Esophagus (tissue), 2 donors: ENCODE results near the gene GPR156. TPM values are rescaled to one million over a fixed set of nuclear protein-coding genes. Genes with fewer than 3 reads are reported as not detected.
"Not testable (repeated sequence)": the region's sequence is repeated elsewhere in the genome, so short reads cannot be mapped to it uniquely, and the experiment has no call there.

ENCODE experiments used
- H3K27ac ChIP-seq, 2 donors: one replicate each; pipeline ENCODE4 v1.5.1; 2013; ENCODE audit warnings: low read depth in 2 of 2, mild to moderate bottlenecking in 2 of 2, inconsistent platforms in 1 of 2, low read length in 1 of 2, moderate library complexity in 1 of 2
- H3K27me3 ChIP-seq, 2 donors: one replicate each; pipeline ENCODE4 v1.6.1; 2013; ENCODE audit warnings: low read length in 2 of 2, control low read depth in 1 of 2, mild to moderate bottlenecking in 1 of 2; ENCODE audit not compliant: insufficient read depth in 2 of 2, control insufficient read depth in 1 of 2
- H3K36me3 ChIP-seq, 2 donors: one replicate each; pipeline ENCODE4 v1.6.1; 2013; ENCODE audit warnings: low read length in 1 of 2; ENCODE audit not compliant: control insufficient read depth in 2 of 2, insufficient read depth in 2 of 2
- H3K4me1 ChIP-seq, 2 donors: one replicate each; pipeline ENCODE4 v1.6.1; 2013; ENCODE audit warnings: low read length in 1 of 2; ENCODE audit not compliant: control insufficient read depth in 2 of 2, insufficient read depth in 2 of 2
- H3K4me3 ChIP-seq, 2 donors: one replicate each; pipeline ENCODE4 v1.5.1; 2013; ENCODE audit warnings: low read length in 2 of 2, mild to moderate bottlenecking in 2 of 2, low read depth in 1 of 2, moderate library complexity in 1 of 2
- H3K9me3 ChIP-seq, 2 donors: one replicate each; pipeline ENCODE4 v1.6.1; 2013; ENCODE audit warnings: mild to moderate bottlenecking in 2 of 2, low read depth in 1 of 2, low read length in 1 of 2, moderate library complexity in 1 of 2; ENCODE audit not compliant: control insufficient read depth in 2 of 2, insufficient read depth in 1 of 2
- WGBS, 2 donors: extraction: QIAGEN DNeasy Blood & Tissue Kit; methylation state at CpG; one replicate each; pipeline ENCODE4 v1.1.7; 2013; 5-methylcytosine and 5-hydroxymethylcytosine counted together
- polyA plus RNA-seq, 2 donors: library from polyadenylated mRNA; stranded (reverse); fragments of 200-250 nt; gene quantifications; one replicate each; pipeline ENCODE4 v1.2.3, GENCODE V29; 2013
- donor health status: healthy with polysubstance abuse.
- donor health status: Bipolar disorder and iron deficiency.

Gene GPR156
- polyA plus RNA-seq, 2 donors, result 0.07 to 0.10 TPM

DNA sequence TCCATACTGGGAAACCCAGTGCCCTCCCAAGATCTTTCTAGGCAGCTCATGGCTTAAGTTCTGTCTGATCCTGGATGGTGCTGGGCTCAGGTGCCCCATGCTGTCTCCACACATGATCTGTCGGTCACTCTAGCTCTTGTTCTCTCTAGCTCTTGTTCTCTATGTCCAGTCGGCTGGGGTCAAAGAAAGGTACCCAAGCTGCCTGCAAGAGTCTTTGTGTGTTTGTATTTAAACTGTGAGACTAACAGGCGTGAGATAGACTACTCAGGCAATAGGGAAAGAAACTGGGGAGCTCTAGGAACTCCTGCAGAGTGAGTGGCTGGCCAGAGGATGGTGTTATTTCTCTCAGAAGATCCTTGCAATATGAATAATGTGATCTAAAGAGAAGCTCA, 40.2 kb downstream of the GPR156 start:
- no peaks in the 10 kb centered on the region for H3K27me3 ChIP-seq
- WGBS, 2 donors, result 68 to 72% methylated on average over 3 of the region's 3 CpGs

DNA sequence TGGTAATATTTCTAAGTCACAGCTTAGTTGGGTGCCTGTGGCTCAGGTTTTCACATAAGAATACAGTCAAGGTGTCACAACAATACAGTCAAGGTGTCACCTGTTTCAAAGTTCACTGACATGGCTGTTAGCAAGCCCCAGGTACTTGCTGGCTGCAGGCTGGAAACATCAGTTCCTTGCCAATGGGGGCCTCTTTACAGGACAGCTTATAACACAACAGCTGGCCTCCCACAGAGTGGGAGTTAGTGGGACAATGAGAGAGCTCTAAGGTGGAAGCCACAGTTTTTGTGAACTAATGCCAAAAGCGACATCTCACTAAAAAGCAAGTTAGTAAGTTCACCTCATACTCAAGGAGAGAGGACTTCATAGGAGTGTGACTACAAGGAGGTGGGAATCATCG, 45.4 kb downstream of the GPR156 start:
- WGBS, 2 donors, result 84 to 93% methylated on average over 2 of the region's 2 CpGs
- H3K9me3 ChIP-seq, result no peaks in the 10 kb centered on the region
- H3K4me3 ChIP-seq, result no peak overlapping the region
- H3K27me3 ChIP-seq, result no peaks in the 10 kb centered on the region
- no peak overlapping the region for H3K27ac ChIP-seq
- no peaks in the 10 kb centered on the region for H3K36me3 ChIP-seq
- H3K4me1 ChIP-seq, result no peaks in the 10 kb centered on the region

More for the DNA sequence above, 40.2 kb downstream of the GPR156 start:
- Histone ChIP-seq H3K4me3 (no peak overlapping the region), H3K4me1 (no peaks in the 10 kb centered on the region), H3K36me3 (no peaks in the 10 kb centered on the region), H3K27ac (no peak overlapping the region), H3K9me3 (no peaks in the 10 kb centered on the region)

DNA sequence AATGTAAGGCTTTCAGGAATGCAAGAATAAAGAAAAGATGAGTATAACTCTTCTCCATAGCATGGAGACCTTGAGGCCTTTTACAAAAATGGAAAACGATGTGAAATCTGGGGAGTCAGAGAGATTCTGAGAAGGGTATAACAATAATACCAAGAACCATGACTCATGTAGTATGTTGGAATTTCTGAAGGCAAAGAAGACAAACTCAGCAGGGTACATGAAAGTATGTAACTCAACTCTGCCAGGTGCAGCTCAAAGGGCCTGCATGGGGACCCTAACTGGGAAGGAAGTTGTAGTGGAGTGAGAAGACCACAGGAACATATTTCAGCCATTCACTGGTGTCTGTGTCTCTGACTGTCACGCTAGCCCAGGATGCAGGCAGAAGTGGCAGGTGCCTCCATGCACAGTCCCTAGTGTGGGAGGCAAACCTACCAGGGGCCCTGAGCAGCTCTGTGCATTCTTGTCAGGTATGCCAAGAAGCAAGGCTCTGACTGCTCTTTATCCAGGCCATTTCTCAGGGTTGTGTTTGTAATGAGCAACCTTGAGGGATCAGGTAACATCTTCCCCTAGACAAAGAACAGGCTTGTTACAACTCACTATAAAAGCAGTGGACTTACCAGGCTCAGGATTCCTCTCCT, 57.2 kb downstream of the GPR156 start:
- no peaks in the 10 kb centered on the region for H3K36me3 ChIP-seq
- no peak overlapping the region for H3K4me3 ChIP-seq
- 75 to 81% methylated on average over 2 of the region's 2 CpGs for WGBS, 2 donors
- no peak overlapping the region for H3K27ac ChIP-seq
- no peaks in the 10 kb centered on the region for H3K4me1 ChIP-seq
- H3K9me3 ChIP-seq, result no peaks in the 10 kb centered on the region
- H3K27me3 ChIP-seq, result no peaks in the 10 kb centered on the region

DNA sequence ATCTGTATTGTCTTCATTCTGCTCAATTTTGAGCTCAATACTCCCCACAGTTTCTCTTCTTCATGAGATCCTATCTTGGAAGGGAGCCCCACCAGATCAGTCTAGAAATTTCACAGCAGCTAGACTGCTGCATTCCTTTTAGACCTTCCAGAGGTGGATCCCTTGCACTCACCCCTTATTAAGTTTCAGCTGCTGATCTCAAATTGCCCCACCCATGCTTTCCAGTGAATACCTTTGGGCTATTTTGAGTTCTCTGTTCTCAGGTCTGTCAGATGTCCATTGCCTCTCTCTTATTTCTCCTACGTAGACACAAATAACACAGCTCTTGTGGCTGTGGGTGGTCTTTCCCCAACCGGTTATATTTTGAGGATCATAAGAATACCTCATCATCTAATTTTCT, 60.8 kb downstream of the GPR156 start:
- Histone ChIP-seq H3K4me1 (no peaks in the 10 kb centered on the region), H3K27me3 (no peaks in the 10 kb centered on the region), H3K36me3 (no peaks in the 10 kb centered on the region), H3K4me3 (no peak overlapping the region), H3K27ac (no peak overlapping the region), H3K9me3 (no peaks in the 10 kb centered on the region)
- WGBS, 2 donors, result 89 to 95% methylated on average over 2 of the region's 2 CpGs

DNA sequence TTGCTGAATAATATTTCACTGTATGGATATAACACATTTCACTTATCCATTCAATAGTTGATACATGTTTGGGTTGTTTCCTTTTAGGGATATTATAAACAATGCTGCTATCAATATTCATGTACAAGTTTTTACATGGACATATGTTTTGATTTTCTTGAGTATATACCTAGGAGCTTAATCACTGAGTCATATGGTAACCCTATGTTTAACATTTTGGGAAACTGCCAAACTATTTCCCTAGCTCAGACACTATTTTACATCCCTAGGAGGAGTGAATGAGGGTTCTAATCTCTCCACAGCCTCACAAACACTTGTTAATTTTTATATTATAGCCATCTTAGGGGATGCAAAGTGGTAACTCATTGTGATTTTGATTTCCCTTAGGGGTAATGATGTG, 66.0 kb downstream of the GPR156 start:
- Histone ChIP-seq H3K9me3 (no peaks in the 10 kb centered on the region), H3K27me3 (no peaks in the 10 kb centered on the region), H3K36me3 (no peaks in the 10 kb centered on the region), H3K27ac (no peak overlapping the region), H3K4me3 (no peak overlapping the region), H3K4me1 (no peaks in the 10 kb centered on the region)

DNA sequence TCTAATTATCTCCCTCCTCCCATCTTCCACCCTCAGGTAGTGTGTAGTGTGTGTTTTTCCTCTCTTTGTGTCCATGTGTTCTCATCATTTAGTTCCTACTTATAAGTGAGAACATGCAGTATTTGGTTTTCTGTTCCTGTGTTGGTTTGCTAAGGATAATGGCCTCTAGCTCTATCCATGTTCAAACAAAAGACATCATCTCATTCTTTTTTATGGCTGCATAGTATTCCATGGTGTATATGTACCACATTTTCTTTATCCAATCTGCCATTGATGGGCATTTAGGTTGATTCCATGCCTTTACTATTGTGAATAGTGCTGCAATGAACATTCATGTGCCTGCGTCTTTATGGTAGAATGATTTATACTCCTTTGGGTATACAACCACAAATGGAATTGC, 68.4 kb downstream of the GPR156 start:
- H3K36me3 ChIP-seq, H3K9me3 ChIP-seq, H3K4me3 ChIP-seq, H3K4me1 ChIP-seq, H3K27me3 ChIP-seq, H3K27ac ChIP-seq: not testable (repeated sequence)
- WGBS, 2 donors, result 94 to 95% methylated on average over 1 of the region's 1 CpG

DNA sequence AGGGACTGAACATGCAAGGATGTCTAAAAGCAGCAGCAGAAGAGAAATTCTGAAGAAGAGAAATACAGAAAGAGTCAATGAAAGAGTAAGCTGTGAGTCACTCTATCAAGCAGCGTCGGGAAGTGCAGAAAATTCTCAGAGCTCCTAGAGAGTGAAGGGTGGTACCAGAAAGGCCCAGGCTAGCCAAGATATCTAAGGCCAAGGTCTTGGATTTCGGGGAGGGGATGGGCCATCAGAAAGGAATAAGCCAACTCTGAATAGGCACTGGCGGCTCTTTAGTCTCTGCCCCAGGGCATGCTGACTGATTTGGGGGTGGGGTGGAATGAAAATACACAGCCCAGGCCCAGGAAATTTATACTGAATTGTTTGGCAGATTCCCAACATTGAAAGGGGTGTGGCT, 70.8 kb downstream of the GPR156 start:
- Histone ChIP-seq H3K4me1 (no peaks in the 10 kb centered on the region), H3K9me3 (no peaks in the 10 kb centered on the region), H3K36me3 (no peaks in the 10 kb centered on the region), H3K4me3 (no peak overlapping the region), H3K27me3 (no peaks in the 10 kb centered on the region), H3K27ac (no peak overlapping the region)
- 32 to 45% methylated on average over 4 of the region's 4 CpGs for WGBS, 2 donors

DNA sequence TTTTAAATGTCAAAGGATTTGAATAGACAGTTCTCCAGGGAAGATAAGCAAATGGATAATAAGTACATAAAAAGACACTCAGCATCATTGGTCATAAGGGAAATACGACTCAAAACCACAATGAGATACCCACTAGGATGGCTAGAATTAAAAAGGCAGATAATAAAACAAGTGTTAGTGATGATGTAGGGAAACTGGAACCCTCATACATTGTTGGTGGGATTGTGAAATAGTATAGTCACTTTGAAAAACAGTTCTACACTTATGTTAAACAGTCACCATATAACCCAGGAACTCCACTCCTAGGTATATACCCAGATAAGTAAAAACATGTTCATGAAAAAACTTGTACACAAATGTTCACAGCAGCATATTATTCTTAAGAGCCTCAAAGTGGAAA, 72.5 kb downstream of the GPR156 start:
- no peaks in the 10 kb centered on the region for H3K9me3 ChIP-seq
- WGBS, 2 donors, result 80 to 90% methylated on average over 1 of the region's 1 CpG
- H3K4me1 ChIP-seq, result no peaks in the 10 kb centered on the region
- no peak overlapping the region for H3K4me3 ChIP-seq
- no peaks in the 10 kb centered on the region for H3K27me3 ChIP-seq
- no peak overlapping the region for H3K27ac ChIP-seq
- H3K36me3 ChIP-seq, result no peaks in the 10 kb centered on the region

DNA sequence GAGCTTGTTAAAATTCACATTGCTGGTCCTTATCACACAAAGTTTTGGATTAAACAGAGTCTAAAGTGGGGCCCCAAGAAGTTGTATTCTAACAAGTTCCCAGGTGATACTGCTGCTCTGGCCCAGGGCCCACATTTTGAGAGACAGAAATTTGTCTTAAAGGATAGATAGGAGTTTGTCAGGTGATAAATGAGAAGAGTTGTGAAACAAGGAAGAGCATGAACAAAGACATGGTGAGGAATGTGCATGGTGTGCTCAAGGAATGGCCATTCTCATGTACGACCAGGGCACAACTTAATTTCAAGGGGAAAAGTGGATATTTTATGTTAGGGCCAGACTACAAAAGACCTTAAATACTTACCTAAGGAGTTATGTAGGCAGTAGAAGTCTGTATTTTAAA, 75.6 kb downstream of the GPR156 start:
- Histone ChIP-seq H3K27me3 (no peaks in the 10 kb centered on the region), H3K27ac (no peak overlapping the region), H3K4me3 (no peak overlapping the region), H3K4me1 (no peaks in the 10 kb centered on the region), H3K36me3 (no peaks in the 10 kb centered on the region), H3K9me3 (no peaks in the 10 kb centered on the region)
- 76 to 84% methylated on average over 1 of the region's 1 CpG for WGBS, 2 donors

DNA sequence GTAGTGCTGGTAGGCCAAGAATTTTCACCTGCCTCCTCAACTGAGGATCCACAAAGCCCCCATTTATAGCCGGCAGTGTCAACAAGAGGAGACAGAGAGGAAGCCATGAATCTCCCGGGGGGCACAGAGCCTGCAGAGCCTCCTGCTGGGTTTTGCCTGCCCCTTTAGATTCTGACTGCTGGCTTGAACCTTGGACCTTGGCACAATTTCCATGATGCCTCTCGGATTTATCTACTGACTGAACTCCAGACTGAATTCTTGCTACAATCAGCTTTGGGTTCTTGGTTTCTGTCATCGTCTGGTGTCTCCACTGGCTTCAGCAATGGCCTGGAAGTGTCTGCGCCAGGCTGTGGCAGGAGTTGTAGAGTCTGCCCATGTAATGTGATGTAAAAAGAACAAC, 80.7 kb downstream of the GPR156 start:
- no peaks in the 10 kb centered on the region for H3K27me3 ChIP-seq
- no peak overlapping the region for H3K4me3 ChIP-seq
- H3K4me1 ChIP-seq, result no peaks in the 10 kb centered on the region
- no peaks in the 10 kb centered on the region for H3K9me3 ChIP-seq
- WGBS, 2 donors, result 89 to 92% methylated on average over 5 of the region's 5 CpGs
- H3K27ac ChIP-seq, result no peak overlapping the region
- H3K36me3 ChIP-seq, result no peaks in the 10 kb centered on the region
